ENCODE results near the gene GPR83. TPM values are rescaled to one million over a fixed set of nuclear protein-coding genes. Genes with fewer than 3 reads are reported as not detected.

The GPR83 gene
- not detected for total RNA-seq

DNA sequence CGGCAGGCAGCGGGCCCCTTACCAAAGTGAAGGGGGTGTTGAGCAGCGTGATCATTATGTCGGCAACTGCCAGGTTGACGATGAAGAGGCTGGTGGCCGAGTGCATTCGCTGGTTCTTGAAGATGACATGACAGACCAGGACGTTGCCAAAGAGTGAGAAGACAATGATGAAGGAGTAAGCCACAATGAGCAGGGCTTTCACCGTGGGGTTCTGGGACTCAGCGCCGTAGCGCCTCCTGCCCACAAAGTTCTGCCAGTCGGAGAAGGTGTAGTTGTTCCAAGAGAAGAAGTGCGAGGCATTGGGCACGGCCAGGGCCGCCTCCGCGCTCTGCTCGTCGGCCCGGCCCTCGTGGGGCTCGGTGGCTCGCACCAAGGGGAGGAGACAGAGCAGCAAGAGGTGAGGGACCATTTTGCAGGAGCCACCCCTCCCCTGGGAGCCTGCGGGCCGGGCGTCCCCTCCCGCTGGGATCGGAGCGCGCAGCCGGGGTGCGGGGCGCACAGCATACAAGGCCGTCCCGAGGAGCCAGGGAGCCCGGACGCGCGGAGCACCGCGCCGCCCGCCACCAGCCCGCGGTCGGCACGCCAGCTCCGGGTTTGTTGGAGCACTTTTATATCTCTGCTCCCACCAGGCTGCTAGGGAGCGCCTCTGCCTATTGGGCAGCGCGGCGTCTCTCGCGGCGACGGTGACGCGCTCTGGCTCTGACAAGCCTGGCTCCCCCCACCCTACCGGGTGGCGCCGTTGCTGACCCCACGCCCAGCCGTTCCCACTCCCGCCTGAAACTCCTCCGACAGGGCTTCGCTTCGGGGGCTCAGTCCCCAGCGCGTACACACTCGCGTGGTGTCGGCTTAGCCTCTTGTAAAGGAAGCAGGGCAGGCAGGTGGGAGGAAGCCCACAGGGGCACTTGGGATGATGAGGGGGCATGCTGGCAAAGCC is at the start of gene GPR83:
Gene GPR83 (minus strand): TSS at position 581 of the 934 bp plus-strand sequence. CDS start 172 bp downstream, at position 409.
- TF ChIP-seq, protein P1, sequence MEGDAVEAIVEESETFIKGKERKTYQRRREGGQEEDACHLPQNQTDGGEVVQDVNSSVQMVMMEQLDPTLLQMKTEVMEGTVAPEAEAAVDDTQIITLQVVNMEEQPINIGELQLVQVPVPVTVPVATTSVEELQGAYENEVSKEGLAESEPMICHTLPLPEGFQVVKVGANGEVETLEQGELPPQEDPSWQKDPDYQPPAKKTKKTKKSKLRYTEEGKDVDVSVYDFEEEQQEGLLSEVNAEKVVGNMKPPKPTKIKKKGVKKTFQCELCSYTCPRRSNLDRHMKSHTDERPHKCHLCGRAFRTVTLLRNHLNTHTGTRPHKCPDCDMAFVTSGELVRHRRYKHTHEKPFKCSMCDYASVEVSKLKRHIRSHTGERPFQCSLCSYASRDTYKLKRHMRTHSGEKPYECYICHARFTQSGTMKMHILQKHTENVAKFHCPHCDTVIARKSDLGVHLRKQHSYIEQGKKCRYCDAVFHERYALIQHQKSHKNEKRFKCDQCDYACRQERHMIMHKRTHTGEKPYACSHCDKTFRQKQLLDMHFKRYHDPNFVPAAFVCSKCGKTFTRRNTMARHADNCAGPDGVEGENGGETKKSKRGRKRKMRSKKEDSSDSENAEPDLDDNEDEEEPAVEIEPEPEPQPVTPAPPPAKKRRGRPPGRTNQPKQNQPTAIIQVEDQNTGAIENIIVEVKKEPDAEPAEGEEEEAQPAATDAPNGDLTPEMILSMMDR (IDR thresholded peaks at IDR 0.05; ENCODE audit: low read depth): no peak

DNA sequence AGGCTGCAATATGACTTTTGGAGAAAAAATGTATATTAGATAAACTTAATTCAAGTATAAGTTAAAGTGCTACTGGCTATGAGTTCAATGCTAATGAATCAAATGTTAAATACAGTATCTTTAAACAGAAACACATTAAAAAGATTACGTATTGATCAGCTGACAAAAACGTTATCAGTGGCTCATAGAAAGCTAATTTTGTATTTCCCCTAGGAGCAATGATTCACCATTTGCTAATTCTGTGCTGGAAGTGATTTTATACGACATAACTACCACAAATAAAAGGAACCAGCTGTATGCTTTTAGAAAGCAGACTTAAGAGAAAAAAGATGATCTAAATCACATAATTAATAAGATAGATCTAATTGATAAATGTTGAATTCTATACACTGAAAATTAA is 48.8 kb upstream of the GPR83 start:
- TF ChIP-seq, protein P1 (IDR thresholded peaks at IDR 0.05; ENCODE audit: low read depth): no peak

DNA sequence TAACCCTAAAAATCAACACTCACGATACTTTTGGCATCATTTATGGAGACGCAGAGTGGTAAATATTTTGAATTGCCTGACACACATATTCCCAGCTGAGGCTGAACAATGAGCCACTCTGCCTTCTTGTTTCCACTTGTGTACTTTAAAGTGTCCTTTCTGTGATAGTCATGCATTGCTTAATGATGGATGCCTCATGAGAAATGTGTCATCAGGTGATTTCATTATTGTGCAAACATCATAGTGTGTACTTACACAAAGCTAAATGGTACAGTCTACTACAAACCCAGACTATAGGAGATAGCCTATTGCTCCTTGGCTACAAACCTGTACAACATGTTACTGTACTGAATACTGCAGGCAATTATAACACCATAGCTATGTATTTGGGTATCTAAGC is 48.2 kb upstream of the GPR83 start:
- TF ChIP-seq, protein P1 (IDR thresholded peaks at IDR 0.05; ENCODE audit: low read depth): no peak

DNA sequence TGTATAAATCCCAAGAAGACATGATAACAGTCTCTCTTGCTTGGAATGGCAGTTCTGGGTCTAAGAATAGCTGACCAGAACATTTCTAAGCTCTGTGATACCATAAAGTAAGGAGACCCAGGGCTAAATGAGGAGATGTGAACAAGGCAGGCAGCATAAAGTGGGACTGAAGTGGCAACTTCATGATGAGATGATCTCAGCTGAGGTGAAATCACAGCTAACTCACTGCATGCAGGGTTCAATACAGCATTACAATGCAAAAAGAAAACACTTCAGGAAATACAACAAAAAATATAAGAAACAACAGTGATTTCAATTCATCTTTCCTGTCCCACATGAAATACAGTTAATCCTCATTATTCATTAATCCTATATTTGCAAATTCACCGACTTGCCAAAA is 47.8 kb upstream of the GPR83 start:
- TF ChIP-seq, protein P1 (IDR thresholded peaks at IDR 0.05; ENCODE audit: low read depth): no peak

DNA sequence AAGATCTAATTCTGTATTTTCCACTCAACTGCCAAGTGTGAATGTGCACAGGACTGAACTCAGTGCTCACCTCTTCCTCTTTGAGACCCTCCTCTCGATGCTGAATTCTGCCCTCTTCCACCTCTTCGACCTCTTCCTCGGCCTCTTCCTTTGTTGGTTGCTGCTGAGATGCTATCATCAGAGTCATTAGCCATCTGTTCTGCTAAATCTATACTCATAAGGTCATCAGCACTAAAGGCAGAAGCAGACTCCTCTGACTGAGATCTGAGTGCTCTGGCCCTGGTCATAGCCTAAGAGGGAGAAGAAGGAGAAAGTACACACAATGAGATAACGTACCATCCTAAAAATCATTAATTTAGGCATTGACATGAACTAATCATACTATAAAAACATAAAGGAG is 45.9 kb upstream of the GPR83 start:
- TF ChIP-seq, protein P1 (IDR thresholded peaks at IDR 0.05; ENCODE audit: low read depth): no peak

DNA sequence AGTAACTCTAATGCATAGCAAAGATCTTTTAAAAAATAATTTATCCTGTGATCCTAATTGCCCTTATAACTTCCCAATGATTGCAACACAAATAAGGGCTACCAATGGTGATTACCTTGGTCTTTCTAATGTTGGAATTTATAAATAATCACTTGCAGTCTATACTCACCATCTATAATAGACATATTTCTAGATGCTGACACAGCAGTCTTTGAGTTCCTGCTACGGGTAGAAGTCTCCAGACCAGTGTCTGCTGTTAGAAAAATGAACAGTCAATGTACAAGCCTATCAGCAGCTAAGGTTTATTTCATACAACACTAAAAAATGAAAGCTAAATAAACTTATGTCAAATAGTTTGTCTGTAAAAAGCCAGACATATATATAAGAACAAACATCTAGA is 44.4 kb upstream of the GPR83 start:
- TF ChIP-seq, protein P1 (IDR thresholded peaks at IDR 0.05; ENCODE audit: low read depth): no peak

DNA sequence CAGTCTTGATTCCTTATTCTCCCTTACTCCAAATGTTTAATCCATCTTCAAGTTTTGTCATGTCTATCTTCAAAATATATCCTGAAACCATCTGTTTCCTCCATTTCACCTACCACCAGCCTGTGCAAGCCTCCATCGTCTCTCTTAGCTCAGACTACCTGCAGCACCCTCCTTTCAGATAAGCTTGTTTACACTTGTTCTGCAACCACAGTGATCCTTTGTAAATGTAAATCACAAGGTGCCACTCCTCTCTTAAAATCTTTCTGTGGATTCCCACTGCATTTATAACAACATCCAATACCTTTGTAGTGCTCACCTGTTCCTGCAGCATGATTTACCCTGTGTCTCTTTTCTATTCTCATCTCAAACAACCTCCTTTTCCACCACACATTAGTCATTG is 31.8 kb upstream of the GPR83 start:
- TF ChIP-seq, protein P1 (IDR thresholded peaks at IDR 0.05; ENCODE audit: low read depth): no peak

Data from subcutaneous adipose tissue (tissue), 4 donors.